WTC11 (cell line): ENCODE data around the gene EFEMP2. TPM values are rescaled to one million over a fixed set of nuclear protein-coding genes. Genes with fewer than 3 reads are reported as not detected.

Experiments
- ATAC-seq: fragments of 200-7000 bp; cut with Tn5 transposase; 2 replicates; pipeline ENCODE4 v1.10.0; 2021; ENCODE audit warnings: mild to moderate bottlenecking, moderate library complexity
- CTCF ChIA-PET: fragments of 300-600 bp; sonication (Branson Sonifier 250); formaldehyde crosslinking; loops from one replicate; lab custom pipeline; 2021; ENCODE audit warnings: antibody characterized with exemption; lab: Charles Lee
- POLR2A ChIA-PET: fragments of 350-600 bp; sonication (Branson Sonifier 250); formaldehyde crosslinking; loops from one replicate; lab custom pipeline; 2021; ENCODE audit warnings: antibody characterized with exemption; lab: Charles Lee
- DNase-seq: peaks from one replicate; pipeline ENCODE4 v3.0.0; 2021; ENCODE audit warnings: low spot score
- H3K27ac Mint-ChIP-seq: 2 replicates; pipeline ENCODE4 v1.8.0; 2021; ENCODE audit warnings: mixed read lengths
- H3K27me3 Mint-ChIP-seq: 2 replicates; pipeline ENCODE4 v1.8.0; 2021; ENCODE audit warnings: low read depth, mild to moderate bottlenecking, moderate library complexity, mixed read lengths
- H3K36me3 Mint-ChIP-seq: 2 replicates; pipeline ENCODE4 v1.8.0; 2021; ENCODE audit warnings: mixed read lengths
- H3K4me1 Mint-ChIP-seq: 2 replicates; pipeline ENCODE4 v1.8.0; 2022; ENCODE audit warnings: mixed read lengths
- H3K4me3 Mint-ChIP-seq: 2 replicates; pipeline ENCODE4 v1.8.0; 2021; ENCODE audit warnings: mild to moderate bottlenecking, moderate library complexity, mixed read lengths
- H3K9me3 Mint-ChIP-seq: 2 replicates; pipeline ENCODE4 v1.8.0; 2021; ENCODE audit warnings: mixed read lengths
- ATF1 ChIP-seq: sonication (generic); formaldehyde crosslinking; IDR thresholded peaks from 2 replicates; pipeline ENCODE4 v1.8.1; 2023; ENCODE audit warnings: mild to moderate bottlenecking, moderate library complexity, missing genetic modification reagents
- CREM ChIP-seq: sonication (generic); formaldehyde crosslinking; IDR thresholded peaks from 2 replicates; pipeline ENCODE4 v1.8.1; 2022; ENCODE audit warnings: mild to moderate bottlenecking, missing genetic modification reagents, moderate library complexity
- GTF2I ChIP-seq: fragments of 250-450 bp; sonication (Bioruptor Pico); conservative IDR thresholded peaks from 2 replicates; pipeline ENCODE4 v1.4.0; 2021; ENCODE audit warnings: mild to moderate bottlenecking
- KAT7 ChIP-seq: sonication (generic); formaldehyde crosslinking; IDR thresholded peaks from 2 replicates; pipeline ENCODE4 v1.8.1; 2023; ENCODE audit warnings: missing genetic modification reagents, mild to moderate bottlenecking, borderline replicate concordance
- NR1H2 ChIP-seq: sonication (generic); formaldehyde crosslinking; IDR thresholded peaks from 2 replicates; pipeline ENCODE4 v1.9.0; 2021; ENCODE audit warnings: mild to moderate bottlenecking, moderate library complexity, missing genetic modification reagents
- SMAD4 ChIP-seq: sonication (generic); formaldehyde crosslinking; IDR thresholded peaks from 2 replicates; pipeline ENCODE4 v1.8.0; 2022; ENCODE audit warnings: mild to moderate bottlenecking, missing genetic modification reagents
- SOX15 ChIP-seq: fragments of 250-450 bp; sonication (Bioruptor Pico); IDR thresholded peaks from 2 replicates; pipeline ENCODE4 v1.9.0; 2021; ENCODE audit warnings: mild to moderate bottlenecking
- SP1 ChIP-seq: sonication (generic); formaldehyde crosslinking; conservative IDR thresholded peaks from 2 replicates; pipeline ENCODE4 v1.8.1; 2022; ENCODE audit warnings: missing genetic modification reagents
- TEAD1 ChIP-seq: sonication (generic); formaldehyde crosslinking; IDR thresholded peaks from 2 replicates; pipeline ENCODE4 v1.8.0; 2022; ENCODE audit warnings: mild to moderate bottlenecking, missing genetic modification reagents
- TP53 ChIP-seq: sonication (generic); formaldehyde crosslinking; IDR thresholded peaks from 2 replicates; pipeline ENCODE4 v1.8.1; 2023; ENCODE audit warnings: mild to moderate bottlenecking, missing genetic modification reagents
- ZNF219 ChIP-seq: sonication (generic); formaldehyde crosslinking; IDR thresholded peaks from 2 replicates; pipeline ENCODE4 v1.8.0; 2023; ENCODE audit warnings: missing genetic modification reagents, mild to moderate bottlenecking, borderline replicate concordance
- ZNF317 ChIP-seq: sonication (generic); formaldehyde crosslinking; IDR thresholded peaks from 2 replicates; pipeline ENCODE4 v1.8.1; 2023; ENCODE audit warnings: low read depth, mild to moderate bottlenecking, moderate library complexity, missing genetic modification reagents, borderline replicate concordance
- ZNF416 ChIP-seq: fragments of 250-450 bp; sonication (Bioruptor Pico); IDR thresholded peaks from 2 replicates; pipeline ENCODE4 v1.9.0; 2021; ENCODE audit warnings: mild to moderate bottlenecking, inconsistent platforms
- total RNA-seq: library from RNA; stranded (reverse); gene quantifications from 3 replicates; pipeline ENCODE4 v1.2.3, GENCODE V29; 2021
- TF ChIP-seq, protein P1 (sequence below): sonication (generic); formaldehyde crosslinking; IDR thresholded peaks from 2 replicates; pipeline ENCODE4 v1.8.1; 2022; ENCODE audit warnings: missing genetic modification reagents, borderline replicate concordance
- TF ChIP-seq, protein P2 (sequence below): fragments of 200-600 bp; IDR thresholded peaks from 2 replicates; pipeline ENCODE4 v1.8.0; 2022; ENCODE audit warnings: antibody characterized with exemption
- TF ChIP-seq, protein P3 (sequence below): fragments of 250-450 bp; sonication (Bioruptor Pico); IDR thresholded peaks from 2 replicates; pipeline ENCODE4 v1.8.0; 2021; ENCODE audit warnings: mild to moderate bottlenecking
- TF ChIP-seq, protein P4 (sequence below): sonication (generic); formaldehyde crosslinking; IDR thresholded peaks from 2 replicates; pipeline ENCODE4 v1.8.1; 2023; ENCODE audit warnings: mild to moderate bottlenecking, missing genetic modification reagents, borderline replicate concordance
- TF ChIP-seq, protein P5 (sequence below): fragments of 250-450 bp; sonication (Bioruptor Pico); conservative IDR thresholded peaks from 2 replicates; pipeline ENCODE4 v1.9.0; 2021; ENCODE audit warnings: mild to moderate bottlenecking
- TF ChIP-seq, protein P6 (sequence below): fragments of 250-450 bp; sonication (Bioruptor Pico); IDR thresholded peaks from 2 replicates; pipeline ENCODE4 v1.9.0; 2021; ENCODE audit warnings: mild to moderate bottlenecking

EFEMP2 gene
- total RNA-seq, 1 experiment from 2014 or later, result 14.2 TPM

DNA sequence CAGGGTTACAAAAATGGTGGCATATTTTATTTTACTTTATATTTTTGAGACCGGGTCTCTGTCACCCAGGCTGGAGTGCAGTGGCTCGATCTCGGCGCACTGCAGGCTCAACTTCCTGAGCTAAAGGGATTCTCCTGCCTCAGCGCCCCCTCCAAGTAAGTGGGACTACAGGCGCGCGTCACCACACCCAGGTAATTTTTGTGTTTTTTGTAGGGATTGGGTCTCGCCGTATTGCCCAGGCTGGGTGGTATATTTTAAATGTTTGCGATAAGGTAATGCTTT is 28.2 kb upstream of the EFEMP2 start:
- DNase-seq (no peak), ATAC-seq (no peak)
- POLR2A ChIA-PET, result interaction anchor here (0.6 to 1.7 kb wide), 8 partner anchors 10 to 51 kb away, joined by 3 to 6 read pairs (median 3); partner anchors contain the start of genes CCDC85B, FIBP and MUS81
- peaks cover 83% of the 10 kb centered on the region for H3K27me3 Mint-ChIP-seq
- CTCF ChIA-PET, result interaction anchor here (1.0 to 2.2 kb wide), 7 partner anchors 10 to 190 kb away, joined by 3 to 33 read pairs (median 10); partner anchors contain the start of genes CCDC85B, FIBP and MUS81
- H3K36me3 Mint-ChIP-seq, result no peaks in the 10 kb centered on the region
- 0 out of 2 replicates have a peak, but pooled peaks cover 4% of the 10 kb centered on the region for H3K4me1 Mint-ChIP-seq
- TF ChIP-seq TEAD1 (CRISPR knock-in tag) (no peak), TP53 (CRISPR knock-in tag) (no peak)
- TF ChIP-seq, protein P1, sequence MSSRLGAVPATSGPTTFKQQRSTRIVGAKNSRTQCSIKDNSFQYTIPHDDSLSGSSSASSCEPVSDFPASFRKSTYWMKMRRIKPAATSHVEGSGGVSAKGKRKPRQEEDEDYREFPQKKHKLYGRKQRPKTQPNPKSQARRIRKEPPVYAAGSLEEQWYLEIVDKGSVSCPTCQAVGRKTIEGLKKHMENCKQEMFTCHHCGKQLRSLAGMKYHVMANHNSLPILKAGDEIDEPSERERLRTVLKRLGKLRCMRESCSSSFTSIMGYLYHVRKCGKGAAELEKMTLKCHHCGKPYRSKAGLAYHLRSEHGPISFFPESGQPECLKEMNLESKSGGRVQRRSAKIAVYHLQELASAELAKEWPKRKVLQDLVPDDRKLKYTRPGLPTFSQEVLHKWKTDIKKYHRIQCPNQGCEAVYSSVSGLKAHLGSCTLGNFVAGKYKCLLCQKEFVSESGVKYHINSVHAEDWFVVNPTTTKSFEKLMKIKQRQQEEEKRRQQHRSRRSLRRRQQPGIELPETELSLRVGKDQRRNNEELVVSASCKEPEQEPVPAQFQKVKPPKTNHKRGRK (CRISPR knock-in tag), result no peak
- TF ChIP-seq, protein P2, sequence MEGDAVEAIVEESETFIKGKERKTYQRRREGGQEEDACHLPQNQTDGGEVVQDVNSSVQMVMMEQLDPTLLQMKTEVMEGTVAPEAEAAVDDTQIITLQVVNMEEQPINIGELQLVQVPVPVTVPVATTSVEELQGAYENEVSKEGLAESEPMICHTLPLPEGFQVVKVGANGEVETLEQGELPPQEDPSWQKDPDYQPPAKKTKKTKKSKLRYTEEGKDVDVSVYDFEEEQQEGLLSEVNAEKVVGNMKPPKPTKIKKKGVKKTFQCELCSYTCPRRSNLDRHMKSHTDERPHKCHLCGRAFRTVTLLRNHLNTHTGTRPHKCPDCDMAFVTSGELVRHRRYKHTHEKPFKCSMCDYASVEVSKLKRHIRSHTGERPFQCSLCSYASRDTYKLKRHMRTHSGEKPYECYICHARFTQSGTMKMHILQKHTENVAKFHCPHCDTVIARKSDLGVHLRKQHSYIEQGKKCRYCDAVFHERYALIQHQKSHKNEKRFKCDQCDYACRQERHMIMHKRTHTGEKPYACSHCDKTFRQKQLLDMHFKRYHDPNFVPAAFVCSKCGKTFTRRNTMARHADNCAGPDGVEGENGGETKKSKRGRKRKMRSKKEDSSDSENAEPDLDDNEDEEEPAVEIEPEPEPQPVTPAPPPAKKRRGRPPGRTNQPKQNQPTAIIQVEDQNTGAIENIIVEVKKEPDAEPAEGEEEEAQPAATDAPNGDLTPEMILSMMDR, result no peak
- TF ChIP-seq, protein P3, sequence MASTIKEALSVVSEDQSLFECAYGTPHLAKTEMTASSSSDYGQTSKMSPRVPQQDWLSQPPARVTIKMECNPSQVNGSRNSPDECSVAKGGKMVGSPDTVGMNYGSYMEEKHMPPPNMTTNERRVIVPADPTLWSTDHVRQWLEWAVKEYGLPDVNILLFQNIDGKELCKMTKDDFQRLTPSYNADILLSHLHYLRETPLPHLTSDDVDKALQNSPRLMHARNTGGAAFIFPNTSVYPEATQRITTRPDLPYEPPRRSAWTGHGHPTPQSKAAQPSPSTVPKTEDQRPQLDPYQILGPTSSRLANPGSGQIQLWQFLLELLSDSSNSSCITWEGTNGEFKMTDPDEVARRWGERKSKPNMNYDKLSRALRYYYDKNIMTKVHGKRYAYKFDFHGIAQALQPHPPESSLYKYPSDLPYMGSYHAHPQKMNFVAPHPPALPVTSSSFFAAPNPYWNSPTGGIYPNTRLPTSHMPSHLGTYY (CRISPR knock-in tag), result no peak
- TF ChIP-seq, protein P4, sequence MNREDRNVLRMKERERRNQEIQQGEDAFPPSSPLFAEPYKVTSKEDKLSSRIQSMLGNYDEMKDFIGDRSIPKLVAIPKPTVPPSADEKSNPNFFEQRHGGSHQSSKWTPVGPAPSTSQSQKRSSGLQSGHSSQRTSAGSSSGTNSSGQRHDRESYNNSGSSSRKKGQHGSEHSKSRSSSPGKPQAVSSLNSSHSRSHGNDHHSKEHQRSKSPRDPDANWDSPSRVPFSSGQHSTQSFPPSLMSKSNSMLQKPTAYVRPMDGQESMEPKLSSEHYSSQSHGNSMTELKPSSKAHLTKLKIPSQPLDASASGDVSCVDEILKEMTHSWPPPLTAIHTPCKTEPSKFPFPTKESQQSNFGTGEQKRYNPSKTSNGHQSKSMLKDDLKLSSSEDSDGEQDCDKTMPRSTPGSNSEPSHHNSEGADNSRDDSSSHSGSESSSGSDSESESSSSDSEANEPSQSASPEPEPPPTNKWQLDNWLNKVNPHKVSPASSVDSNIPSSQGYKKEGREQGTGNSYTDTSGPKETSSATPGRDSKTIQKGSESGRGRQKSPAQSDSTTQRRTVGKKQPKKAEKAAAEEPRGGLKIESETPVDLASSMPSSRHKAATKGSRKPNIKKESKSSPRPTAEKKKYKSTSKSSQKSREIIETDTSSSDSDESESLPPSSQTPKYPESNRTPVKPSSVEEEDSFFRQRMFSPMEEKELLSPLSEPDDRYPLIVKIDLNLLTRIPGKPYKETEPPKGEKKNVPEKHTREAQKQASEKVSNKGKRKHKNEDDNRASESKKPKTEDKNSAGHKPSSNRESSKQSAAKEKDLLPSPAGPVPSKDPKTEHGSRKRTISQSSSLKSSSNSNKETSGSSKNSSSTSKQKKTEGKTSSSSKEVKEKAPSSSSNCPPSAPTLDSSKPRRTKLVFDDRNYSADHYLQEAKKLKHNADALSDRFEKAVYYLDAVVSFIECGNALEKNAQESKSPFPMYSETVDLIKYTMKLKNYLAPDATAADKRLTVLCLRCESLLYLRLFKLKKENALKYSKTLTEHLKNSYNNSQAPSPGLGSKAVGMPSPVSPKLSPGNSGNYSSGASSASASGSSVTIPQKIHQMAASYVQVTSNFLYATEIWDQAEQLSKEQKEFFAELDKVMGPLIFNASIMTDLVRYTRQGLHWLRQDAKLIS, result no peak
- H3K4me3 Mint-ChIP-seq, result peak overlapping the region; percentile 54
- 0 out of 2 replicates have a peak overlapping the region, but pooled peaks have one; percentile 41 for H3K27ac Mint-ChIP-seq
- H3K9me3 Mint-ChIP-seq, result no peaks in the 10 kb centered on the region

DNA sequence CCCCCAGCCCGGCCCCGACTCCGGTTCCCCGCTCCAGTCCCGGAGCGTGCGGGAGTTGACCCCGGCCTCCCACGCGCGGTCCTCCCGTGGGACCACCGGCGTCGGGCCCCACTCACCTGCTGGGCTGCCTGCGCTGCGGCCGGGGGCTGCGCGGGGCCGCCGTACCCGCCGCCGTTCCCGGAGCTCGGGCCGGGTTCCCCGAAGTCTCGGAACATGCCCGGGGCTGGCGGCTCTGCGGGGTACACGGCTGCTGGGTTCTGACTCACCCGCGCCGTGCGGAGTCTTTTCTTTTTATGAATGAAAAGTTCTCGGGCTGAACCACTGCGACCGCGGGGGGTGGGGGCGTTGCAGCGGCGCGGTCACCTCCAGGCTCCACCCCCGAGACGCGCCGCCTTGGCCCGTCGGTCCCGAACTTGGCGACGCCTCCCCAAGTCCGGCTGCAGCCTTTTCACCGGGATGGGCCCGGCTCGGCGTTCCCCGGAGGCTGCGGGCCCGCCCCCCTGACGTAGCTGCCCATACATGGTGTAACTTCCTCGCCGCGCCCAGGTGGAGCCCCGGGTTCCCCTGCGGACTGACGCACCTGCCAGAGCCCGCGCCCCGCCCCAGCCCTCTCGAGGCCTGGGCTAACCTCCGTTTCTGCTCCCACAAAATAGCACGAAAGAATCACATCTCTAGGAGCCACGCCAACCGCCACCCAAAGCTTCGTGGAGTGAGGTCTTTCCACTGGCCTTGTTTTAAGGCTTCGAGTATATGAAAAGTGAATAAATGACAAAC is 27.7 kb upstream of the EFEMP2 start, which contains the start of gene FOSL1:
Gene FOSL1, minus strand, starts transcription at position 264 of the 774 bp plus-strand sequence. Its CDS starts 49 bp downstream, at position 215.
- peak within 1 kb of the TSS; percentile 72 for H3K4me3 Mint-ChIP-seq
- H3K9me3 Mint-ChIP-seq, result no peaks in the 10 kb centered on the region
- peaks cover 78% of the 10 kb centered on the region for H3K27me3 Mint-ChIP-seq
- ChIA-PET CTCF (interaction anchor here (1.0 to 2.2 kb wide), 7 partner anchors 9 to 189 kb away, joined by 3 to 33 read pairs (median 10); partner anchors contain the start of genes CCDC85B, FIBP and MUS81), POLR2A (interaction anchor here (0.6 to 1.7 kb wide), 8 partner anchors 10 to 50 kb away, joined by 3 to 6 read pairs (median 3); partner anchors contain the start of genes CCDC85B, FIBP and MUS81)
- 0 out of 2 replicates have a peak, but pooled peaks cover 4% of the 10 kb centered on the region for H3K4me1 Mint-ChIP-seq
- peak; percentile 97 for DNase-seq
- 0 out of 2 replicates have a peak within 1 kb of the TSS, but pooled peaks have one; percentile 41 for H3K27ac Mint-ChIP-seq
- H3K36me3 Mint-ChIP-seq, result no peaks in the 10 kb centered on the region; the same call in 1 of the 2 replicates
- peak; percentile 95 for ATAC-seq
- TF ChIP-seq, protein P5, sequence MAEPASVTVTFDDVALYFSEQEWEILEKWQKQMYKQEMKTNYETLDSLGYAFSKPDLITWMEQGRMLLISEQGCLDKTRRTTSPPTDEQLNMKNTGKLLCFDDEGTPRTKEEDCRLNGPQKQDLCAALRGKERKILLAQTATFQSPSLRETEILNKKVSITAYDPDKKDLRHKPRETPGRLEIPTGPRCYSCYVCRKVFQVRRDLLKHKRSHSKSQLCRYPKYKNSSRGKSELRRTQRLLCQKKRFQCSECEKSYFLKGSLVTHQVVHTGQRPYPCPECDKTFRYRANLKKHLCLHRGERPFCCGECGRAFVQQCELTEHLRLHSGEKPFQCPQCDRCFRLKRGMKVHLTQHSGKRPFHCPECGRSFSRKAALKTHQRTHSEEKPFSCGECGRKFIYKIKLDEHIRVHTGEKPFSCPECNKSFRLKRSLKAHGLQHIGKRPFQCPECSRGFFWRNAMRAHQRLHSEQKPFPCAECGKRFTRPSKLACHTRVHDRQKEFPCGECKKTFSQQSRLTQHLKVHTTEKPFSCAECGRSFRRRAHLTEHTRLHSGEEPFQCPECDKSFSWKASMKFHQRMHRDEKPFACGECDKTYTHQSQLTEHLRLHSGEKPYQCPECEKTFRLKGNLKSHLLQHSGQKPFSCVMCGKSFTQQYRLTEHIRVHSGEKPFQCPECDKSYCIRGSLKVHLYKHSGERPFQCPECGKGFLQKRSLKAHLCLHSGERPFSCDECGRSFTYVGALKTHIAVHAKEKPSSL (CRISPR knock-in tag), result no peak
- TF ChIP-seq CREM (CRISPR knock-in tag) (peak; percentile 80), KAT7 (CRISPR knock-in tag) (no peak), ZNF317 (CRISPR knock-in tag) (no peak), SOX15 (CRISPR knock-in tag) (no peak), NR1H2 (no peak), TP53 (CRISPR knock-in tag) (no peak), ZNF219 (no peak), ATF1 (no peak), SMAD4 (CRISPR knock-in tag) (no peak), SP1 (CRISPR knock-in tag) (peak; percentile 97), ZNF416 (CRISPR knock-in tag) (no peak), GTF2I (no peak)
- TF ChIP-seq, protein P3 (CRISPR knock-in tag), result no peak
- TF ChIP-seq, protein P6, sequence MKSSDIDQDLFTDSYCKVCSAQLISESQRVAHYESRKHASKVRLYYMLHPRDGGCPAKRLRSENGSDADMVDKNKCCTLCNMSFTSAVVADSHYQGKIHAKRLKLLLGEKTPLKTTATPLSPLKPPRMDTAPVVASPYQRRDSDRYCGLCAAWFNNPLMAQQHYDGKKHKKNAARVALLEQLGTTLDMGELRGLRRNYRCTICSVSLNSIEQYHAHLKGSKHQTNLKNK (CRISPR knock-in tag), result no peak
